Fibroblast of skin of right biceps (primary cell): ENCODE data around the gene SYNGR1.
A peak's percentile ranks its signal among the peaks of the same experiment; 100 is the strongest.

Experiments used
- DNase-seq: peaks from one replicate; pipeline ENCODE4 v3.0.0-alpha.2; 2013

Gene SYNGR1

GRCh38 chr22:39349967-39350726 is at the start of gene SYNGR1:
Gene SYNGR1 (plus strand): TSS chr22:39349991. CDS start chr22:39350011, 20 bp downstream.
- DNase-seq = no peak

DNA sequence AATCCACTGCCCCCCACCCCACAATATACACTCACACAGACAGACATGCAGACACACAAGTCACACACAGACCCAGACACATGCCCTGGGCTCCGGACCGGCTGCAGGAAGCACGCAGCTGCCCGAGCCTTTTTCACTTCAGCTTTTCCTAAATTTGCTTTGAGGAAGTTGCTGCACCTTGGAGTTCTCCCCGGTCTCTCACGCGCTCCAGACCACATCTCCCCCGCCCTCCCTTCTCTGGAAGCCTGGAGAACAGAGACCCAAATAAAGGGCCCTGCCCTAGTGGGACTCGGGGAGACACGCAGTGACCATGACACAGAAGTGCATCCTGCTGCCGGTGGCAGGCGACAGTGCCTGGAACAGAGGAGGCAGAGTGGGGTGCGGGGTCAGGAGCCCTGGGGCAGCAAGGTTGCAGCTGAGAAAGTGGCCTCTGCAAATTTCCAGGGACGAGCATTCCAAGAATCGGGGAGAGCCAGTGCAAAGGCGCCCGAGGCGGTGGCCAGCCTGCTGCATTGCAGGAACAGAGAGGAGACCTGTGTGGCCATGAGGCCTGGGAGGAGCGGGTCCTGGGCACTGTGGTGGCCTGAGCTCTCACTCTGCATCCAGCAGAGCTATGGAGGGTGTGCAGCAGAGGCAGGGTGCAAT is 49.5 kb upstream of the SYNGR1 start:
- DNase-seq = no peak

GRCh38 chr22:39301108-39301507 is 48.7 kb upstream of the SYNGR1 start:
- DNase-seq = no peak

GRCh38 chr22:39301926-39302325 is 47.9 kb upstream of the SYNGR1 start:
- no peak for DNase-seq

- DNase-seq = no peak
These were observed 47.3 kb upstream of the SYNGR1 start for GRCh38 chr22:39302431-39302960.

GRCh38 chr22:39303358-39303757 is 46.4 kb upstream of the SYNGR1 start:
- no peak for DNase-seq

GRCh38 chr22:39303892-39304671 is 45.7 kb upstream of the SYNGR1 start:
- no peak for DNase-seq

DNA sequence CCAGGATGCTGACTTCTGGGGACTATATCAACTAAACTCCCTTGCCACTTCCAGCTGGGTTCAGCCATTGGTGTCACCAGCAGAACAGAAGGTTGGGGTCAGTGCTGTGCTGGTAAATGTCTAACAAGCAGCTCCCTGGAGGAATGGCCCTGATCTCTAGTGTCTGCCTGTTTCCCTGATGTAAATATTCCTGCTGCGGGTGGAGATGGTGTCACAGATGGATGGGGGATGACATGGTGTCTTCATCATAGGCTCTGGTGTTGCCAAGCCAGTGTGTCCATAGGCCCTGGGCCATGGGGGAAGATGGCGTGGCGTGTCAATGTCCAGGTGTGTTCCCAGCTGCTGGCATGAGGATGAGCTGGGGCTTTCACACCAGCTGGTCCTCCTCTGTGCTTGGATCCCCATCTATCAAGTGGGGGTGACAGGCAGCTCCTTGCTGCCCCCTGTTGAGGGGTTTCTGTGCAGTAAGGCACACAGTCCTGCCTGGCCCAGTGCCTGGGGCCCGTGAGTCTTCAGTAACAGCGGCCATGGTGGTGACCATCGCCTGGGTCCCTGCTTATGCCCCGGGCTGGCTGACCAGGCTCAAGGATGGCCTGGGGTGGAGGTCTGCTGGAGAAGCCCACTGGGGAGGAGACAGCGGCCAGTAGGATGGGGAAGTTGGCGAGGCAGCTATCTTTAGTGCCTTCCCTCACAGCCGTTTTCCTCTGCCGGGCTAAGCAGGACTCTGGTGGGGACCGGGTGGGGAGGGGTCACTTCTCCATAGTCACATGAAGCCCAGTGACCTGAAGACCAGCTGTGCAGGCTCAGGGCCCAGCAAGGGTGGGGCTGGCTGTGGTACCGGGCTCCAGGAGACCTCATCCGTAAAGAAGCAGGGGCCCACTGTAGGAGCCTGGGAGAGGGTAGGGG is 43.1 kb upstream of the SYNGR1 start:
- DNase-seq = no peak

DNA sequence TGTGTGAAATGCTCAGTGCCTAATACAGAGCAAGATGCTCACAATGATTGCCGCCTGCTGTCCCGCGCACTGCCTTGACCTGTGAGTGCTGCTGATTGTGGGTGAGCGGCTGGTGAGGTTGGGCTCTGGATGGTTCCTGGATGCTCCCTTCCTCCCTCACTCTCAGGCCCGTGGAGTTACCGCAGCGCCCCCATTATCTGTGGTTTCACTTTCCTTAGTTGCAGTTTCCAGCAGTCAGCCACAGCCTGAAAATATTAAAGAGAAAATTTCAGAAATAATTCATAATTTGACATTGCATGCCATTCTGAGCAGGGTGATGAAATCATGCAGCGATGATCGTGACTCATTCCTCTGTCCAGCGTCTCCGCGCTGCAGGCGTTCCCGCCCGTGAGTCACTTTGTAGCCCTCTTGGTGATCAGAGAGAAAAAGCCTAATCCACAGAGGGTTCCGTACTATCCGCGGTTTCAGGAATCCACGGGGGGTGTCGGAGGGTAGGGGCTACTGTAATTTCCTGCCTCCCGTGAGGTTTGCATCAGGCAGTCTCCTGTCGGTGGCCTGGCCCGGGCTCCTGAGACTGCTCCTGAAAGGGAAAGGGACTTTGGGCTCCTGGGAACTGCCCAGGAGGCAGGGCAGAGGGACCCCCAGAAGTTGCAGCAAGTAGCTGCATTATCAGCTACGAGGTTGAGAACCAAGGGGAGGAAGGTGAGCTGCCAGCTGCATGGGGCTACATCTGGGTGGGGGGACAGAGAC is 41.0 kb upstream of the SYNGR1 start:
- DNase-seq = peak; percentile 98

- DNase-seq = peak; percentile 73
These were observed 40.4 kb upstream of the SYNGR1 start for GRCh38 chr22:39309364-39309861.

DNA sequence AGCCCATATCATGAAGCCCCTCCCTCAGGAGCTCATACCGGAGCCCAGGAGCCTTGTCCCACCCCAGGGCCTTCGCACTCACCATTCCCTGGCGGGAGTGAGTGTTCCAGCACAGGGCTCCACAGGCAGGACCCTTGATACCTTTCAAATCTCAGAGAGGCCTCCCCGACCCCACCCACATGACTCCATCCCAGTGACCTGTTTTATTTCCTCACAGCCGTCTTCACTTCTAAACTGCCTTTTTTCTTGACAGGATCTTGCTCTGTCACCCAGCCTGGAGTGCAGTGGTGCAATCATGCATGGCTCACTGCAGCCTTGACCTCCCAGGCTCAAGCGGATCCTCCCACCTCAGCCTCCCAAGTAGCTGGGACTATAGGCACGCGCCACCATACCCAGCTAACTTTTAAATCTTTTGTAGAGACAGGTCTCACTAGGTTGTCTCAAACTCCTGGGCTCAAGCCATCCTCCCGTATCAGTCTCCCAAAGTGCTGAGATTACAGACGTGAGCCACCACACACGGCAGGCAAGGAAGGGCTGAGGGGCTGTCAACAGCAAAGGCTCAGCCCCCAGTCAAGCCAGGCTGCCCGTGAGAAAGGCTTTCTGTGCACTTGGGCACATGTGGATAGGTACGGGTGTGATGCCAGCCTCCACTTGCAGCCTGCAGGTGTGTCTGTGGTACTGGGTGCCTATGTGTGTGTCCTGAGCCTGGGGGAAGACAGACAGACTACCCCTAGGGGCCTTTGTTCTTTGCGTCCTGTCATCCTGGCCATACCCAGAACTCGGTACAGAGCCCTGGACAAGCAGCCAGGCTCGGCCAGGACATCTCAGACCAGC is 39.7 kb upstream of the SYNGR1 start:
- DNase-seq = peak; percentile 59

DNA sequence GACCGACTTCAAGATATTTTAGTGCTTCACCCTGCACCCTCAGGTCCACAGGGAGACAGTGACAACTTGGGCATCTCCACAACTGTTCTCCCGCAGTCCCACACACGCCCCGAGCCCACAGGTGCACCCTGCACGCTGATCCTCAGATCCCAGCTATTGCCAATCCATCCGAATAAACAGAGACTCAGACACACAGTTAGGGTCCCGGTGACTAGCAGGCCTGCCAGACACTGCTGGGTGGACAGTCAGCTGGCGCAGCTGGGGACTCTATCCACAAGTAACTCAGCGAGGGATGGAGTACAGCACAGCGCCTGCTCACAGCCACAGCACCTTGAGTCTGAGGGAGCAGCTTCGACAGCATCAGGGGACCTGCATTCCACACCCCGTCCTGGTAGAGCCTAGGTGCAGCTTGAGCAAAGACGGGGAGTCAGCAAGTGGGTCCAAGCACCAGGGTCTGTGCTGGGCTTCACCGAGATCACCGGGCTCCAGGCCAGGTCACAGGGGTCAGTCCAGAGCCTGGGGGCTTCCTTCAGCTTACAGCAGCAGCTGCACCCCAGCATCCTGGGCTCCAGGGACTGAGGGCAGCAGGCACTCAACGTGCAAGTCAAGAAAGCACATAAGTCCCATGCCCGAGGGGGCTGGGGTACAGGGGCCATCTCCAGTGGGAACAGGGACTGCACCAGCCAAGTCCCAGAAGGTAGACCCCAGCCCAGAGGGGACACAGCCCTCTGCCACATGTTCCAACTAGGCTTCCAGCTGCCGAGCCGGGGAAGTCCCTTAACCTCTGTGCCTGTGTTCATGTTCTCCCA is 38.0 kb upstream of the SYNGR1 start:
- no peak for DNase-seq

- DNase-seq = no peak
These were observed 37.4 kb upstream of the SYNGR1 start for GRCh38 chr22:39312410-39312809.

DNA sequence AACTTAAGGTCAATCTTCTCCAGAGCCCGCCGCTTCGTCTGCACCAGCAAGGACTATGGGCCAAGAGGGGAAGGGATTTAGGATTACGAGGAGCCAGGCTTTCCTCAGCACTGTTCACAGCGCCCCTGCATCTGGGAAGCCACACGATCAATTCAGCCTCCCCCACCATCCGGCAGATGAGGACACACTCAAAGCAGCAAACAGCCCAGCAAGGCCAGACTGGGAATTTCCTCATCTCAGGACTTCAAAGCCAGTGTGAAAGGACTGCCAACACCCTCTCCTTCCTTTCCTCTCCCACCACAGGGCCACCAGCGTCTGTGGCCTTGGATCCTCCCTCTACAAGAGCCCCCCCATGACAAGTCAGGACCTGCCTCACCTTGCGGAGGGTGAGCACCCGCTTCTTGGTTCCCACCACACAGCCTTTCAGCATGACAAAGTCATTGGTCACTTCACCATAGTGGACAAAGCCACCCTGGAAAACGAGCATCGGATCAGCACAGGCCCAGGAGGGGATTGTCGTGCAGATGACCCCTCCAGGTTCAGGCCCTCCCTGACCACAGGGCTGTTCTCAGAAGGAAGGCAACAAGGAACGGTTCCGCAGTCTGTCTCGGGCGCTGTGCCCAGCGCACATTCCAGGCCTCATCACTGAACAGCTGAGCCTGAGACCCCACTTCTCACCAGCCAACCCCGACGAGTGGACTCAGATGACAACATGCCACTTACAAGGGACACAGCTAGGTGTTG is 36.4 kb upstream of the SYNGR1 start:
- no peak for DNase-seq

DNA sequence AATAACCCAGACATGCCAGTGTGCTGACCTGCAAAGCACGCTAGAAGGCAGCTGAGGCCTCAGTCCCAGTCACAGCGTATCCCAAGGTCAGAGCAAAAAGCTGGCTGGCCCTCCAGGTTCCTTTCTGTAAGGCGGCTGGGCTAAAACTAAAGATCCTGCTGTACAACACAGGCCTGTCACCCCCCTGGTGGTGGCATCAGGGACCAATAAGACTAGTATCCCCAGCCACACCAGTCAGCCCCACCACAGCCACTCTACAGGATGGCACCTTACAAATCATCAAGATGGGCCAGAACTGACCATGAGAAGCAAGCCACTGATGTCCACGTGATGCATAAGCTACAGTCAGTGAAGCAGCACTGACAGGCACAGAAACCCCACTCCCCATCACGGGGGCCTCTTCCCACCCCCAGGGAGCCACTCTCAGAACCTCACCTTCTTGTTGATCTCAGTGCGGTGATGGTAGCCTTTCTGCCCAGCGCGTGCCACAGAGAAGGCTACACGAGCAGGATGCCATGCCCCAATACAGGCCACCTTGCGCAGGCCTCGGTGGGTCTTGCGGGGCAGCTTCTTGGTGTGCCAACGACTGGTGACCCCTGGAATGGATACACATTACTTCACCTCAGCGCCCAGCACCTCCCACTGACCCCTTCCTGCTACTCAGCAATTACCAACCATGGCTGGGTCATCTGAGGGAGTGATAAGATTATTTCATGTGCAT is 35.4 kb upstream of the SYNGR1 start:
- no peak for DNase-seq

- no peak for DNase-seq
These were observed 34.4 kb upstream of the SYNGR1 start for GRCh38 chr22:39315389-39315788.

GRCh38 chr22:39316440-39317083 is 33.2 kb upstream of the SYNGR1 start:
- peak; percentile 92 for DNase-seq
